Iris pigment epithelial cell (primary cell): ENCODE results near the gene PCSK1N.

Experiments used
- DNase-seq: peaks from one replicate; pipeline ENCODE4 v3.0.0-alpha.2; 2011; ENCODE audit warnings: low read depth

PCSK1N gene

GRCh38 chrX:48789366-48790220 lies 45.8 kb downstream of the PCSK1N start:
- DNase-seq, result no peak

DNA sequence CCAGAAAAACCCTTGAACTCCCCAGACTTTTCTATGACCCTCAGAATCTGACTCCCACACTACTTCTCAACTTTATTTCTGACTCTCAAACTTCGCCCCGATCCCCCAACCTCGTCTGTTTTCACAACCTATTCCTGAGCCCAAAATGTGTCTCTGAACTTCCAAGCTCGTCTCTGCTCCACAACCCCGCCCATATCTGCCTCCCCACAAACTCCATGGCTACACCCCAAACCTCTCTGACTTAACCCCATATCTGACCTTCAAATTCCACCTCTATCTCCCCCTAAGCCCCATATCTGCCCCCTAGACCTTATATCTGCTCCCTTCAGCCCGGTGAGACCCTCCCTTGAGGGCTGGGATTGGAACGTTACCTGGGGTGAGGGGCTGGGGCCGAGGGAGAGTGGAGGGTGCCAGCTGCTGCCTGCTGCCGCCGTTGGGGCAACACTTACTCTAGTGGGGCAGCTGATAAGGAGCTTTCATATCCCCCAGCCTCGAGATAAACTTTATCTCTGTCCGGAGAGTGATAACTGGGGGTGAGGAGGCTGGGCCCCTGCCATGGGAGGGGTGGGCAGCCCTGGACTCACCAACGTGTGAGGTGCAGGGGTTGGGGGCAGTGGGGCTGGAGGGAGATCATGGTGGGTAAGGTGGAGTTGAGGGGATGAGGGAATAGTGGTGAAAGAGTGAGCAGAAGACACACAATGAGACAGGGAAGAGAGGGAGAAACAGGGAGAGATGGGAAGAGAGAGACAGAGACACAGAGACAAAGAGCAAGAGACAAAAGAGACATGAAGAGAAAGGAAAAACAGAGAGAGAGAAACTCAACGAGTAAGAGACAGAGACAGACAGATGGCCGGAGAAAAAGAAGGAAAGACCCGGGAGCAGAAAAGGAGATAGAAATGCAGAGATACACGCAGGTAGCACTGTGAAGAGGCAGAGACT lies 47.6 kb downstream of the PCSK1N start:
- no peak for DNase-seq

DNA sequence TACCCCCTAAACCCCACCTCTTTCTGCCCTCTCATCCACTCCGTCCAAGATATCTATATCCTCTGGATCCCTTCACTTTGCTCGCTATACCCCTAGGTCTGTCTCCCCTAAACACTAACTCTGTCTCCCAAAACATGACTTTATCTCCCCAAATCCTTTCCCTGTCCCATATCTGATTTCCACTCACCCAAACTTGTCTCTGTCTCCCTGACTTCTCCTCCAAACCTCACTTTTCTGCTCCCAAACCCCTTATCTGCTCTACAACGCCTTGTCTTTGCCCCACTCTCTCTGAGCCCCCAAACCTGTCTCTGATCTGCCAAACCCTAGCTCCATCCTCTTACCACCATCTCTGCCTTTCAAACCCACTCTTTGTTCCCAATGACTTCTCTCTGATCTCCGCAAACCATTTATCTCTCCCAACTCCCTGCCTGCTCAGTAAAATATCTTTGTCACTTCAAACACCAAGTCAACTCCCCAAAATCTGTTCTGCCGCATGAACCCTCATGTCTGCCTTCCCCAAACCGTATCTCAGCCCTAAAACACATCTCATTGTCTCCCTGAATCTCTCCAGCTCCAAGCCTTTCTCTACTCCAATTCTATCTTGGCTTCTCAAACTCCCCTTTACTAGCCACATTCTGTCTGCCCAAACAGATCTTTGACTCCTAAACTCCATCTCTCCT lies 48.4 kb downstream of the PCSK1N start:
- DNase-seq, result no peak

DNA sequence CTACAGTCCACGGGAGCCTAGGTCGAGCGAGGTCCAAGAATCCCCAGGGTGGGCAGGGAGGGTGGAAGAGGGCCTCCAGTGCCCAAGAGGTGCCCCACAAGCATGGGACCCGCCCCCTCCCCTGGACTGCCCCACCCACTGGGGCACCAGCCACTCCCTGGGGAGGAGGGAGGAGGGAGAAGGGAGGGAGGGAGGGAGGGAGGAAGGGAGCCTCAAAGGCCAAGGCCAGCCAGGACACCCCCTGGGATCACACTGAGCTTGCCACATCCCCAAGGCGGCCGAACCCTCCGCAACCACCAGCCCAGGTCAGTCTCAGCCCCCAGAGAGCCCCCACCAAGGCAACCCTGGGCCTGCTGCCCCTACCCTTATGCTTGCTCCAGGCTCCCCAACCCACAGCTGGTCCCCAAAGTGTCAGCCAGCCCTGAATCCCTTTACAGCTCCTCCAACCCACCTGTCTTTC lies 49.0 kb downstream of the PCSK1N start, which contains the start of gene GATA1:
GATA1 (plus strand) TSS at position 250 of the 460 bp plus-strand sequence. CDS start 4,520 bp downstream, outside the sequence.
- no peak for DNase-seq

GRCh38 chrX:48785540-48786214 lies 49.7 kb downstream of the PCSK1N start:
- DNase-seq, result no peak

DNA sequence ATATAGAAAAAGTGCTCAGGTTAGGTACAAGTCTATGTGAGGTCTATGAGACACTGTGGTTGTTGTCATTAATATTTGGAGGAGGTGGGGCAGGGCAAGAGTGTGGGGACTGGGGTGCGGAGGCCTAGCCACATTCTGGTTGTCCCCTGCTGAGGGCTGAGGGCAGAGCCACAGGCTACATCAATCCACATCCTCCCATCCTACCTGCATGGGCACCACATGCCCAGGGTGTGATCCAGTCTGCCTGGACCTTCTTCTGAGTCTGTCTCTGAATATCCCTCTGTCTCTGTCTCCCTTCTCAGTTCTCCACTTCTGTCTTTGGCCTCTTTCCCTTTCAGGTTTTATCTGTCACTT lies 50.2 kb downstream of the PCSK1N start:
- no peak for DNase-seq

- DNase-seq, result no peak
These were observed 50.7 kb downstream of the PCSK1N start for GRCh38 chrX:48784726-48785125.

- DNase-seq, result no peak
These were observed 52.6 kb downstream of the PCSK1N start for GRCh38 chrX:48782795-48783194.

DNA sequence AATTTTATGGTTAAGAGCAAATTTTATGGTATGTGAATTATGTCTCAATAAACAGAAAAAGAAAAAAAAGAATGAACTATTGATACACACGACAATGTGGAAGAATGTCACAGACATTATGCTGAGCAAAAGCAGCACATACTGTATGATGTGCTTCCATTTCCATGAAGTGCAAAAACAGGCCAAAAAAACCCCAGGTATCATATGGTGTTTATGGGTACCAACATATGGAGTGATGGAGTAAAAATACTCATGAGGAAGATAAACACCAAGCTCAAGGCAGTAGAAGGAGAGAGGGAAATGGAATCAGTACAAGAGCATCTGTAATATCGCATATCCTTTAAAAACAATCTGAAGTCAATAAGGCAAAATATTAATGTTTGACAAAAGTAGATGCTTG lies 53.2 kb downstream of the PCSK1N start:
- DNase-seq, result no peak

- no peak for DNase-seq
These were observed 53.7 kb downstream of the PCSK1N start for GRCh38 chrX:48781705-48782104.
